Stimulated activated CD4-positive, alpha-beta T cell treated with anti-CD3 and anti-CD28 coated beads, Interleukin-12 subunit alpha, Interleukin-12 subunit beta, amount 100 ng/mL, for 24 hours (primary cell): ENCODE results near the gene HSFX4.
"Not testable (repeated sequence)": the region's sequence is repeated elsewhere in the genome, so short reads cannot be mapped to it uniquely, and the experiment has no call there.

Source experiments
- DNase-seq, 2 experiments: peaks; one replicate each; pipeline ENCODE4 v3.0.0-alpha.2; 2020; ENCODE audit warnings: low read depth in 2 of 2

Gene HSFX4, protein sequence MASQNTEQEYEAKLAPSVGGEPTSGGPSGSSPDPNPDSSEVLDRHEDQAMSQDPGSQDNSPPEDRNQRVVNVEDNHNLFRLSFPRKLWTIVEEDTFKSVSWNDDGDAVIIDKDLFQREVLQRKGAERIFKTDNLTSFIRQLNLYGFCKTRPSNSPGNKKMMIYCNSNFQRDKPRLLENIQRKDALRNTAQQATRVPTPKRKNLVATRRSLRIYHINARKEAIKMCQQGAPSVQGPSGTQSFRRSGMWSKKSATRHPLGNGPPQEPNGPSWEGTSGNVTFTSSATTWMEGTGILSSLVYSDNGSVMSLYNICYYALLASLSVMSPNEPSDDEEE

DNA sequence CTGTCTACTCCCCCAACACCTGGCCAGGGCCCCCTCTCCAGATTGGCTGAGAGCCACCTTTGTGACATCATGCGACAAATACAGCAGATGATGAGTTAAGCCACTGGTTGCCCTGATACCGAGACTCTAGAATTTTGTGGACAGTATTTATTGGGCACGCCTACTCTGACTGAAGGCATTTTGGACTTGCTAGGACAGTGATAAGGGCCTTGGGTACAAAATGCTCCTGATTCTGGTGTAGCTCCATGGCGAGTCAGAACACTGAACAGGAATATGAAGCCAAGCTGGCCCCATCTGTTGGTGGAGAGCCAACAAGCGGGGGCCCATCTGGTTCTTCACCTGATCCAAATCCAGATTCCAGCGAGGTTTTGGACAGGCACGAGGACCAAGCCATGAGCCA, at the start of gene HSFX4:
HSFX4 (plus strand) TSS at position 174 of the 400 bp plus-strand sequence; CDS start at position 246, 72 bp downstream.
- not testable (repeated sequence) for DNase-seq

DNA sequence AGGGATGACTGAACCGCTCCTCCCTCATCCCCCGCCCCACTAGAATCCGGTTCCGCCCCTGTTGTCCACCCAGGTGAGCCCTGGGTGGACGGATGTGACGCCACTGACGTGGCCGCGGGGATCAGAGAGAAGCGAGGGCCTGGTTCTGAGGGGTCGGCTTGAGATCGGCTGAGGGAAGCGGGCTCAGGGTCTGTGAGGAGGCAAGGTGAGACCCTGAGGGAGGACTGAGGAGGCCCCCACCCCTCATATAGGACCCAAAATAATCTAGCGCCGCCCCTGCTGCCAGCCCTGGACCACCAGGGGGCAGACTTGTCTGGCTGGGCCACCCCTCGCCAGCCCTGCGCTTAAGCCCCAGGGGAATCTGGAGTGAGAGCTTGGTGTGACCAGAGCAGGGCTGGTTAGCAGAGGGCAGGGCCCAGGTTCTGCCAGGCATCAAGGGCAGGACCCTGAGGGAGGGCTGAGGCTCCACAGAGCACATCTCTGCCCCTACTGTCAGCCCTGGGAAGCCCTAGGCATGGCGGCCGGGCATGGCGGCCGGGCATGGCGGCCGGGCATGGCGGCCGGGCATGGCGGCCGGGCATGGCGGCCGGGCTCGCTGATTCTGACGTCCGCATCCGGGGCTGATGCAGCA, 48.2 kb upstream of the HSFX4 start, which contains the start of gene MAGEA8:
MAGEA8 (plus strand) TSS at position 103 of the 631 bp plus-strand sequence. CDS start 3,090 bp downstream, outside the sequence.
- no peak for DNase-seq

DNA sequence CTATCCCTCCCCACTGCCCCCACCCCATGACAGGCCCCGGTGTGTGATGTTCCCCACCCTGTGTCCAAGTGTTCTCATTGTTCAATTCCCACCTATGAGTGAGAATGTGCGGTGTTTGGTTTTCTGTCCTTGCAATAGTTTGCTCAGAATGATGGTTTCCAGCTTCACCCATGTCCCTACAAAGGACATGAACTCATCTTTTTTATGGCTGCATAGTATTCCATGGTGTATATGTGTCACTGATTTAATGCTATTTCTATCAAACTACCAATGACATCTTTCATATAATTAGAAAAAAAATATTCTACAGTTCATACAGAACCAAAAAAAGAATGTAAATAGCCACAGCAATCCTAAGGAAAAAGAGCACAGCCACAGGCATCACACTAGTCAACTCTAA, 38.5 kb upstream of the HSFX4 start:
- not testable (repeated sequence) for DNase-seq

DNA sequence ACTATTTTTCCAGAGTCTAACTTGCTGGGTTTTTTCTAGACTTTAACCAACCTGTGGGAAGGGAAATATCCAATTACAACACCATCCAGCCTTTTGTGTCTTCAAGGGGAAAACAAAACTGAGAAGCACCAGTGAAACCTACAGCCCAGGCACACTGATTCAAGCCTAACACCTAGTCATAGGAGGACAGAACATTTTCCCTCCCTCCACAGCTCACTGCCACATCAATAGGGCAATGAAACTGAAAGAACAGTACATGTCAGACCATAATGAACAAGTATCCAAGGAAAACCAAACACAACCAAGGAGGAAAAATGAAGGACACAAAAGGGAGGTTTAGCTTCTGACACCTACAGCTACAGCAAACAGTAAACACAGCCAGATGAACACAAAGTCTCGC, 30.8 kb upstream of the HSFX4 start:
- no peak for DNase-seq

DNA sequence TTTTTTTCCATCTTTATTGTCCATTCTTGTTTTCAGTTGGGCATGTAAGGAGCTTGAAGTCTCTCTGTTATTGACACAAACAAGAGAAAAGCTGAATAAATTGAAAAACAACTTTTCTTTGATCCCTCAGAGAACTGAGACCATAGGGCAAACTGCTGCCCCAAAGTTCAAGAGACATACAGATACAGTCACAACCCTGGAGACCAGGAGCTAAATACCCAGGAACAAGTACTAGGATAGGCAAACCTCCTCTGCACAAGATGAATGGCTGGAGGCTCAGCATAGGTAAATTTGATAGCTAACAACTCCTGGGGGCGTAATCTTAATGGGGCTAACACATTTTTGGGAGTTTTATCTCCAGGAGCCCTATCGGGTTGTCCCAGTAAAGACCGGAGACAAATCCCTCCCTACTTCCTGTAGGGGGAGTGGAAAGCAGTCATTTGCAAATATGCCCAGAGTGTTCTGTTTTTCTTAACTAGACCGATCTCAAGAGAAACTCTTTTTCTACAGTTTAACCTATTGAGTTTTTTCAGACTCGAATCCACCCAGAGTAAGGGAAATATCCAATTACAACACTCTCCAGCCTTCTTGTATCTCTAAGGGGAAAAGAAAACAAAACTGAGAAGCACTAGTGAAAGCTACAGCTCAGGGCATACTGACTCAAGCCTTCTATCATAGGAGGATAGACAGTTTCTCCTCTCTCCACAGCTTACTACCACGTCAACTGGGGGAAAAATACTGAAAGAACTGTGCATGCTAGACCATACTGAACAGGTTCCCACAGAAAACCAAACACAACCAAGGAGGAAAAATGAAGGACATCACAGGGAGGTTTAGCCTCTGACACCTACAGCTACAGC, 25.3 kb upstream of the HSFX4 start:
- no peak for DNase-seq

DNA sequence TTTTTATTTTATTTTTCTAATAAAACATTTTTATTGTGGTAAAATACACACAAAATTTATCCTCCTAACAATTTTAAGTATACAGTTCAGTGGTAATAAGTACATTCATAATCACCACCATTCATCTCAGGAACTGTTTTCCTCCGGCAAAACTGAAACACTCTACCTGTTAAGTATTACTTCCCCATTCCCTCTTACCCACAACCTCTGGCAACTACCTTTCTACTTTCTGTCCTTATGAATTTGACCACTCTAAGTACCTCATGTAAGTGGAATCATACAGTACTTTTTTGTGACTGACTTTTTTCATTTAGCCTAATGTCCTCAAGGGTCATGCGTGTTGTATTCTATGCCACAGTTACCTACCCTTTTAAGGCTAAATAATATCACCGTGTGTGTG, 21.1 kb upstream of the HSFX4 start:
- DNase-seq: no peak

DNA sequence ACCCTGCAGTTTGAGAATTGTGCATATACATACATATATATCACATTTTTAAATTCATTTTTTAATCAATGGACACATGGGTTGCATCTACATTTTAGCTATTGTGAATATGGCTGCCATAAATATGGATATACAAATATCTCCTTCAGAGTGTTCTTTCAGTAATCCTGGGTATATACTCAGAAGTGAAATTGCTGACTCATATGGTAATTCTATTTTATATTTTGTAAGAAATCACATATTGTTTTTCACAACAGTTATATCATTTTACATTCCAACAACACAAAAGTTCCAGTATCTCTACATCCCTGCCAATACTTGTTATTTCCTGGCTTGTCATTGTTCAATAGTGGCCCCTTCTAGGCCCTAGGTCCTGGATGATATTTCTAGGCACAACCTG, 20.6 kb upstream of the HSFX4 start:
- DNase-seq: no peak

DNA sequence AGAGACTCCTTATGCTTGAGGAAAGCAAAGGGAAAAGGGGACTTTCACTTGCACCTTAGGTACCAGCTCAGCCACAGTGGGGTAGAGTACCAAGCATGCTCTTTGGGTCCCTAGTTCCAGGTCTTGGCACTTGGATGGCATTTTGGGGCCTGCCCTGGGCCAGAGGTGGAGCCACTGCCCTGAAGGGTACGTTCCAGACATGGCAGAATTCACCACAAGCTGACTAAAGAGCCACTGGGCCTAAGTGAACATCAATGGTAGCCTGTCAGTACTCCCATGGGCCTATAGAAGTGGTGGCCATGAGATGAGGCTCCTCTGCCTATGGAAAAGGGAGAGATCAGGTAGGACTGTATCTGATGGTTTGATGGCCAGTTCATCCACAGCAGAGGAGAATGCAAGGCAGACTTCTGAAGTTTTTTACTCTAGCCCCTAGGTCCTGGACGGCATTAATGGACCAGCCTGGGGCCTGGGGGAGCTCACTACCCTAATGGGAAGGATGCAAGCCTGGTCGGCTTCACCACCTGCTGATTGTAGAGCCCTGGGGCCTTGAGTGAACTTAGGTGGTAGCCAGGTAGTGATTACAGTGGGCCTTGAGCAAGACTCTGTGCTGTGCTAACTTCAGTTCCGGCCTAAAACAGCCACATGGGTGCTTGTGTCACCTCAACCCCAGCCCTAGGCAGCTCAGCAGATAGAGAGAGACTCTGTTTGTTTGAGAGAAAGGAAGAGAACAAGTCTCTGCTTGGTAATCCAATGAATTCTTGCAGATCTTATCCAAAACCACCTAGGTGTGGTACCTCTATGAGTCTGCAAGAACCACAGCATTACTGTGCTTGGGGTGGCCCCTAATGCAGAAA, 19.8 kb upstream of the HSFX4 start:
- no peak for DNase-seq

DNA sequence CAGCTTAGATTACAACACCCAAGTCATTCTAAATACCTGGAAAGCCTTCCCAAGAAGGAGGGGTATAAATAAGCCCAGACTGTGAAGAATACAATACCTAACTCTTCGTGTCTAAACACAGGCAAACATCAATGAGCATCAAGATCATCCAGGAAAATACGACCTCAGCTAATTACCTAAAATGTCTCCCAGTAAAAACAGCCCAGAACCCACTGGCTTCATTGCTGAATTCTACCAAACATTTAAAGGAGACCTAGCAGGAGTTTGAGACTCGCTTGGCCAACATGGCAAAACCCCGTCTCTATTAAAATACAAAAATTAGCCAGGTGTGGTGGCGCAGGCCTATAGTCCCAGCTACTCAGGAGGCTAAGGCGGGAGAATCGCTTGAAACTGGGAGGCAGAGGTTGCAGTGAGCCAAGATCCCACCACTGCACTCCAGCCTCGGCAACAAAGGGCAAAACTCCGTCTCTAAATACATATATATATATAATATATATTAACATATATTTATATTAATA, 19.1 kb upstream of the HSFX4 start:
- DNase-seq: no peak

DNA sequence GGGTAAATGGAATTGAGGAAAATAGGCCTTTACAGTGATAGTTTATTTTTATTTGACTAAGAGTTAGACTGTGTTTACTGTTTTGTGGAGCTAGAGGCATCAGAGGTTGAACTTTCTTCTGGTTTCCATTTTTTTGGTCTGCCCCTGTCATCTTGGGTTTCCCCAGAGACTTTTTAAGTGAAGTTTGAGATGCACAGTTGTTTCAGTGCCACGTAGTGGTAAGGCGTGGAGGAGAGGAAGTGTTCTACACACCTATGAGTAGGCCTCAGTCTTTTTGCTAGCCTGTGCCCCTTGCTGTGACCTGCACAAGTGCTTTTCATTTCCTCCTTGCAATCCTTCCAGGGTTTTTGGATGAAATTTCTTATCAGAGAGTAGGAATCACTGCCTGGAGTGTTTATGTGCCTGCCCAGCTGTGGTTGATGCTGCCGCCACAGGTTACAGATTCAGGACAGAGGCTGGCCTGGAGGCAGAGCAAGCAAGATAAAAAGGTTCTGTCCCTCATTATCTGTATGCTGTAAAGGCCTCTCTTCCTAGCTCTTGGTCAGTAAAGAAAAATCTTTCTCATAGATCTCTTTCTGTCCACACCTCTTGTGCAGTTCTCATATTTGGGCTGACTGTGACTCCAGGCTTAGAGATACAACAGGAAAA, 12.5 kb upstream of the HSFX4 start:
- no peak for DNase-seq

DNA sequence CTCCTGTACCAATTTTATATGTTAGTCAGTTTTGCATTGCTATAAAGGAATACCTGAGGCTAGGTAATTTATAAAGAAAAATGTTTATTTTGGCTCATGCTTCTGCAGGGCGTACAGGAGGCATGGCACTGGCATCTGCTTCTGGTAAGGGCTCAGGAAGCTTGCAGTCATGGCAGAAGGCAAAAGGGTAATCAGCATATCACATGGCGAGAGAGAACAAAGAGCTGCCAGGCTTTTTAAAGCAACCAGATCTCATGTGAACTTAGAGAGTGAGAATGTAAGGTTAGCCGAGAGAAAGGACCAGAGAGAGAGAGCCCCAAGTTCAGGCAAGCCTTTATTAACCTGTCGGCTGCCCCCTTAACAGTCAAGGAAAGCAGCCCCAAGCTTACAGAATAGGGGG, 5.5 kb upstream of the HSFX4 start:
- not testable (repeated sequence) for DNase-seq

DNA sequence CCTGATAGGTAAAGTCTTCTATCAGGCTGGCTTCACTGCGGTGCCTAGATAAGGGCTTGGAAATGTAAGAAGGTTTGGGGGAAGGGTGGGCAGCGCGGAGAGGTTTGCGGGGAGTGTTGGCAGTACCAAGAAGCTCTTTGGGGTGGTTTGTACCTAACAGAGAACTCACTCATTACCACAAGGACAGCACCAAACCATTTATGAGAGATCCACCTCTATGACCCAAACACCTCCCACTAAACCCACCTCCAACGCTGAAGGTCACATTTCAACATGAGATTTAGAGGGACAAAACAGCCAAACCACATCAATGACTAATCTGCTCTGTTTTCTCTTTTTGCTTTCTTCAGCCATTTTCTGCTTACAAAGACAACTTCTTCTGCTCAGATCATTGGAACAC, 4.9 kb upstream of the HSFX4 start:
- DNase-seq: not testable (repeated sequence)

DNA sequence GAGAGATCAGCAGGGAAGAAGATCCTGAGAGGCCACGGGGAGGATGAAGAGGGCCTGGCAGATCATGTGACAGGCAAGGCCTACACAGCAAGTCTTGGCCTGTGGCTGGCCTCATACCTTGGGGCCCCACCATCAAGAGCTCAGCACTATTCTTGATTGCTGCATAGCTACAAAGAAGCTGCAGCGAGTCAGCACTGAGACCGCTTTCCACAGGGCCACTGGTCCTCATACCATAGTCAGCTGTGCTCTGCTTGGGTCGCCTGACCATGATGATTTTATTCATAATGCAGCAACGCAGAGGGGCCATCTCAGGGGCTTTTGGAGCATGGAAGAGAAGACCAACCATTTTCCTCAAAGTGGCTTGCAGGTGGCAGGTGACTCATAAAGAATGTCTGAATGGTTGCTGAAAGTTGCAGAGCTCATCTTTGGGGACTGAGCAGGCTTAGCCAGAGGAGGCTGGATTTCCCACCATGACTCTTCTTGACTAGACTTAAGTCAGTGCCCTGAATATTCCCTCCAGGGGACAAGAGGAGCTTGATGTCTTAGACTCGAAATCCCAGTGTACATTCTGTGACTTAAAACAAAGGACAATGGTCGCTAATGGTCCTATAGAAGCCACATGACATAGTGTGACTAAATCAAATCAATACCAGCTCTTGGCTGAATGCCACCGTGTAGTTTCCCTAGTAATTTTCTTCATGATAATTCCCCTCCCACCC, 2.0 kb upstream of the HSFX4 start:
- not testable (repeated sequence) for DNase-seq

DNA sequence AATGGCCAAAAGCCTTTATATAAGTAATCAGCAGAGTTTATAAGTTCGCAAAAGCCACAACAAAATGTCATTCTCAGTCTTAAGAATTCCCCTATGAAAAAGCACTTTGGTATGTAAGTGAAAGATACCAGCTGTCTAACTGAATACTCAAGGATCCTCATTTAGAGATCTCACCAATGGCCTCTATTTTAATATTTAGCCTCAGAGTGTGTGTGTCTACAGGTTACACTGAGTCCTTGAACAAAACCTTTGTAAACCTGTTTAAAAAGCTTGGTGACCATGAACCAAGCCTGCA, 1.5 kb upstream of the HSFX4 start:
- not testable (repeated sequence) for DNase-seq

DNA sequence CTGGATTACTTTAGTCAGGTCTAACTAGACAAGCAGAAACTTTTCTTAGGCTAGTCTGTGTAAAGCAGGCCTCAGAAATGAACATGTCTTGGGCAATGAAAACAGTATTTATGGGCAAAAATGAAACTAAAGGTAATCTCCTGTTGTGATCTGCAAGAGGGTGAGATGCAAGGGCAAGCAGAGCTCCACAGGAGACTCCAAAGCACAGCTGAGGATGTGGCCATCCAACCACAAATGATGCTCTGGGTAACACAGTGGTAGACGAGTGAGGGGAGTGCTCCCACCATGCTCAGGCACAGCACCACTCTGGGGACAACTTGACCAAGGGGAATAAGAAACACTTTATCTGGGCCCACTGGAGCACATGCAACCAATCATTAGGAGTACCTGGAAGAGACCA, 738 bp upstream of the HSFX4 start:
- not testable (repeated sequence) for DNase-seq

DNA sequence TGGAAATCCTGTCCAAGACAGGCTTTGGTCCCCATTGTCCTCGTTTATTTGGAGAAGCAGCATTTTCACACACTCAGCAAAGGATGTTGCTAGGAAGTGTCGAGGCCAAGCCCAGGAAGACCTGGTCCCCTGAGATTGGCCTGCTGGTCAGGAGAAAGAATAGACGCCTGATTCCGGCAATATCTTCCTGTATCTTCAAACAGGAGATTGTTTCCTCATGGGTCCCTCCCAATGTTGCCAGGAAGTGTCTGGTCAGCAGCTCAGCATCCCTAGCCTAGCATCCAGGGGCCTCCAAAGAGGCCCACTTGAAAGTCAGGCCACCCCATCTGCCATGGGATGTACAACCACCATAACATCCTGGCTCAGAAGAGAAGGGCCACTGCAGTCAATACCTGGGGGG, 2.0 kb downstream of the HSFX4 start:
- DNase-seq: not testable (repeated sequence)

DNA sequence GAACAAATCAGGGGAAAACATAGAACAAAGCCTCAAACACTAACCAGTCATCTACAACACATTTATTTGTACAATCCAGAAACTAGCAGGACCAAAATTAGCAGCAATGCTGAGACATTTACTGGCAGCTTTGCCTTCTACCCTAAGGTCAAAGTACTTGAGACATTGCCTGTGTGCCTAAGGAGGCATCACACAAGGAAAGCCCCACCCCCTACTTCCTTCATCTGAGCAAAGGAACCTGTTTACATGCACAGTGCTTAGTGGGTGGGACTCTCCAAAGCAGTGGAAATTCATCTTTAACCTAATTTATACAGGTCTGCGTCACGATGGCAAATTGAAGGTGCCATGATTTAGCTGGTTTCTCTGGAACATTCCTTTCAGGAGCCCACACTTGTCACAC, 2.8 kb downstream of the HSFX4 start:
- not testable (repeated sequence) for DNase-seq

DNA sequence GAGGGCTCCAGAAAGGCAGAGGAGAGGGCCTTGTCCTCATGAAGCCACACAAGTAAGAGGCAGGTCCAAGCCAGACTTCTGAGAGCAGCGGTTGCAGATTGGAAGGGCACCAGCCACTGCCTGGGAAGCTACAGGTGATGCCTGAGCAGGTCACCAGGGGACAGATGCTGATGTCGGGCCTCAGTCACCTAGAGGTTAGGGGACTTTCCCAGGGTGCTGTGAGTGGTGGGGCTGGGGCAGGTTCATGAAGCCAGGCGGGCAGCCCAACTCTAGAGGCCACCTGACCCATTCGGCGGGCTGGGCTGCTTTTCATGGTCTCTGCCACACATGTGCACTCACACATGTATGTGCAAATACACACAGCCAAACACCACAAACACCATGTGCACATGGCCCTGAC, 3.6 kb downstream of the HSFX4 start:
- not testable (repeated sequence) for DNase-seq

DNA sequence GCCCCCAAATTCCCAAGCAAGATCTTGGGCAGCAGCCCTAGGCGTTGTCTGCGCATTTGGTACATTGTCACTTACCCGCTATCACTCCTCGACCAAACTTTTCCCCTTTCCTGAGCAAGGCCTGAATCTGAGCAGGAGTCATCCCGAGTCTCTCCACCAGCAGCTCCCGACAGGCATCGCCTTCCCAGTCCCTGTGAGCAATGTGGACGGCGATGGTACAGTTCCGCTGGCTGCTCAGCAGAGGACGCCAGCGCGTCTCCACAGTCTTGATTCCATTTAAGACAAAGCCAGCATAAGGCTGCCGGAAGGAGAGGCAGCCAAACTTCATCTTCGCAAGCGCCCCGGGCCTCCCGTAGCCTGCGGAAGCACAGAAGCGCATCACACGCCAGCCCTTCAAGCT, 4.2 kb downstream of the HSFX4 start:
- DNase-seq: not testable (repeated sequence)

DNA sequence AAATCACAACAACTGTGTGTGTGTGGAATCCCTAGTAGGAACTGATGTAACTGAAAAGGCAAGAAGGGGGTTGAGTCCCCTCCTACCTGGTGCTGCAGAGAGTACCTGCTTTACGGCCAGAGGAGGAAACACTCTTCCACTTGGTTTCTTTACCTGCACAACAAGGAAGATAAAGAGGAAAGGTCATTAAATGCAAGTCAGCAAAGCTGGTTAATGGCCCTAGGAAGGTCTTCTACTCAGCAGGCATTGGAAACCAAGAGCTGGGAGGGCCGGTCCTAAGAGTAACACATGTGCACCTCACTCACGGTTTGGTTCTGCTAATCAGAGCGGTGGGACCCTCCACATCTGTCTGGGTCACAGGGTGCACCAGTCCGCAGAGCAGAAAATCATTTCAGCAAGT, 8.0 kb downstream of the HSFX4 start:
- not testable (repeated sequence) for DNase-seq
